ENCODE measurements around the gene NME3.
"Not testable (repeated sequence)": the region's sequence is repeated elsewhere in the genome, so short reads cannot be mapped to it uniquely, and the experiment has no call there.

NME3 gene

GRCh38 chr16:1771188-1771863 lies at the start of gene NME3:
Gene NME3, minus strand, starts transcription at chr16:1771543. Its CDS starts 9 bp downstream, at chr16:1771534.
- DNase-seq (ENCODE audit: low read depth) = peak; percentile 52

GRCh38 chr16:1820946-1821290 lies 49.6 kb upstream of the NME3 start:
- no peak for DNase-seq (ENCODE audit: low read depth)

DNA sequence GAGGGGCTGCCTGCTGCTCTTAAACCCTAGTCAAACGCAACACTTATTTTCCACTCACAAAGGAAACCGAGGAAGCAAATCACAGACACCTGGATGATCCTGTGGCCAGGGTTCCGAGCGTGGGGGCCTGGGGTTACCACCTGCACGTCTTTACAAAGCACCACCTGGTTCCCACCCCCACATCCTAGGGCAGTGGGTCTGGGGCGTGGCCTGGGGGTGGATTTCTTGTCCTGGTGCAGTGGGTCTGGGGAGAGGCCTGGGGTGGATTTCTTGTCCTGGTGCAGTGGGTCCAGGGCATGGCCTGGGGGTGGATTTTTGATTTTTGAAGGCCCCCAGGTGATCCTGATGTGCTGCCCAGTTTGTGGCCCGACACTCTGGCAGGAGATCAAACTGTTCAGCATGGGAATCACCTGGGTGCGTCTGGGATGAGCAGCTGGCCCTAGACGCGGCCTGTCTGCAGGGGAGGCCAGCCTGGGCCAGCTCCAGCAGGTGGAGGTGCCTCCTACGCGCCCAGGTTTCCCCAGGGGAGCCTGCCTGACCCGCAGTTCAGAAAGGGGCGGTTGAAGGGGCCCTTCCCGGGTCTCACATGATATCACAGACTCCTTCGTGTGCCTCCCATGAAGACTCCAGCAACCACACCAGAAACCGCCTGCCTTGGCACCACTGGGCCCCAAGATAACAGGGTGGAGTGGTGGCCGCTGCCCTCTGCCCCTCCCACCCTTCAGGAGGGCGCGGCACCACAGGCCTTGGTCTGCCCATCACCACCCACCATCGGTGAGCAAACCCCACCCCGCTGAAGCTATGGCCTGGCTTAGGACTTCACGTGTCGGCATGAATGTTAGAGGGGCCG lies 49.0 kb upstream of the NME3 start:
- DNase-seq (ENCODE audit: low read depth) = no peak

DNA sequence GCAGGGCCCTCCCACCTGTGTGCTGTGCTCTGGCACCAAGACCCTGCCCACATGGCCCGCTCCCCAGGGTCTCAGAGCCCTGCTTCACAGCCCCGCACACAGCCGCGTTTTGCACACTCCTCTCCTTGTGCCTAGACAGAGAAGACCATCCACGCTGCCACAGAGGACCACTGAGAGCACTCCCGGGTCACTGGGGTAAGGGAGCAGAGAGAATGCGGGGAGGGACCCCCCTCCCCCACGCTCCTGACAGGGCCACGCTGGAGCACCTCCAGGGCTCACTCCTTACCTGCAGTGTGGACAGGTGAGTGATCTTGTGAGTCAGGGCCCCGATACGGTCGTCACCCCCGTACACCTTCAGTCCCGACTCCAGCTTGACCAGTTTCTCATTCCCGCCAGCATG lies 48.3 kb upstream of the NME3 start:
- no peak for DNase-seq (ENCODE audit: low read depth)

- no peak for DNase-seq (ENCODE audit: low read depth)
These were observed 47.7 kb upstream of the NME3 start for GRCh38 chr16:1818873-1819525.

DNA sequence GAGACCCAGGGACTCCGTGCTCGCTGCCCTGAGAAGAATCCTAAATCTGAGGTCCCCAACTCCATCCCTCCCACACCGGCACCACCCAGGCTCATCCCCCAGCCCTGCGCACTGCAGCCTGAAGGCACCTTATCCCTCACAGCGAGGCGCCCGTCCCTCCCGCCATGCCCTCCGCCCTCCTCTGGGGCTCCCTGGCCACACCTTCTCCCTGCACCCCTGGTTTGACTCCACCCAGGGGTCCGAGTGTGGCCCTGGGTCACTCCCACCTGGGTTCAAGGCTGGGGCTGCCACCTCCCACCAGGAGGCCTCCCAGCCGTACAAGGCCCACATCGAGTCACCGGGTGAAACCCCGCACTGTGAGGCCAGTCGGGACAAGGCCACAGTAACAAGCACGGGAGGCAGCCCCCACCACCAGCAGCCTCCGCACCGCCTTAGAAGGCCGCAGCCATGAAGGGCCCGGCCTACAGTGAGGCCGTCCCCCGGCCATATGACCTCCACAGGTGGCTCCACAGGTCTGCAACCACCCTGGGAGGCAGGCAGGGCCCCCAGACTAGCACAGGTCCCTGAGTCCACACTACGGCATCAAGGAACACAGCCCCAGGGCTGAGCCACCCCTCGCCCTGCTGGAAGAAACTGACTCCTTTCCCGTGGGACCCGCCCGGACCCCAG lies 47.0 kb upstream of the NME3 start:
- DNase-seq (ENCODE audit: low read depth) = no peak

DNA sequence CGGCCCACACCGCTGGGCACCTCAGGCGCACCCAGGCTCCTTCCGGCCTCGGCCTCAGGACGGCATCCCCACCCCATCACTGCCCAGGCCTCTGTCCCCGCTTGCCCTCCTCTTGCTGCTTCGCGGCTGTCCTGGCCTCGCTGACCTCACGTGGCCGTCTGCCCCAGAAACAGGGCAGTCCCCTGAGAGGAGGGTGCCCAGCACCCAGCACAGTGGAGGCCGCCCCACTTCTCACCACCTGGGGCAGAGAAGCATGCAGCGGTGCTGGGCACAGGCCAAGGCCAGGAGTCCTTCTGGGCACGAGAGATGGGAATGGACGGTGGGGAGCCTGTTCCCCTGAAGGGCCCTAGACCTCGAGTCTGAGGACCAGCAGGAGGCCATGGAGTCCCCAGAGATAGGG lies 46.4 kb upstream of the NME3 start:
- DNase-seq (ENCODE audit: low read depth) = no peak

DNA sequence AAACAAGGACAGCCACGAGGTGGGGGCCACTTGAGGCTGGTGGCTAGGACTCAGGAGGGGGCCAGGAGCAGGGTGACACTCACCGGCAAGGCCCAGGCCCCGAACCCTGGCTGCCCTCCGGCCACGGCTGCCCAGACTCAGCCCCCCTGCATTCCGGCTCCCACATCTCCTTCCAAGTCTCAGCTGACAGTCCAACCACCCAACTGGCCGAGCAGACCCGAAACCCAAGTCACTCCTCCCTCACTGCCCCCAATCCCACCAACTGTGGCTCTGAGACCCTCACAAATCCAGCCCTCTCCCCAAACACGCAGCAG lies 45.9 kb upstream of the NME3 start:
- no peak for DNase-seq (ENCODE audit: low read depth)

DNA sequence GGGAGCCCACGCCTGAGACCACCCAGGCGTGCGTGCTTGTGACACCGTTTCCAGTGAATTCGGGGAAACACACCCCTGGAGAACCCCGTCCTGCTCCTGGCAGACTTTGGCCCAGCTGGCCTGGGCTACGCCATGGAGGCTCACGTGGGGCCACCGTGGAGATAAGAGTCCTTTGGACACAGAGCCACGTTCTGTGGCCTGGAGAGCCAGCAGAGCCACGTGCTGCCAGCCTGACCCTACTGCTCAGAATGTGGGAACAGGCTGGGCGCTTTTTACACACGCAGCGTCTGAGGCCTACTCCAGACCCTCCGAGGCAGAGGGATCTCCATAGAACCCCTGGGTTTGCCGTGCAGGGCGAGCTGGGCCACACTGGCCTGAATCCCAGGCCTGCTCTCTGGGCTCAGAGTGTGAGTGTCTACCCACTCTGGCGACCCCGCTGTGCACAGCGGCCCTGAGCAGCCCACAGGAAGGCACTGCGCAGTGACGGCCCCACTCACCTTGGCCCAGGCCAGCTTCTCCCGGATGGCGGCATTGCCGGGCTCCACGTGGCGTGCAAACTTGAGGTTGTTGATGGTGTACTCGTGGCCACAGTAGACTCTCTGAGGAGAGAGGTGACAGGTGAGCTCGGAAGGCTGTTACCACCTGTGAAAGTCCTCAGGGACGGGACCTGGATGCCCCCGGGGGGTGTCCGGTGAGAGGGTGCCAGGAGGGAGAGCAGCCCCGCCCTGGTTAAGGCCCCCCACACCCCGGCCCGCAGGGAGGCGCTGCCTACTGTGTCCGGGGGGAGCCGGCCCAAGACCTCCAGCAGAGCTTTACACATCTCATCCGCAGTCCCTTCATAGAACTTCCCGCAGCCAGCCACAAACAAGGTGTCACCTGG lies 45.3 kb upstream of the NME3 start:
- DNase-seq (ENCODE audit: low read depth) = no peak

DNA sequence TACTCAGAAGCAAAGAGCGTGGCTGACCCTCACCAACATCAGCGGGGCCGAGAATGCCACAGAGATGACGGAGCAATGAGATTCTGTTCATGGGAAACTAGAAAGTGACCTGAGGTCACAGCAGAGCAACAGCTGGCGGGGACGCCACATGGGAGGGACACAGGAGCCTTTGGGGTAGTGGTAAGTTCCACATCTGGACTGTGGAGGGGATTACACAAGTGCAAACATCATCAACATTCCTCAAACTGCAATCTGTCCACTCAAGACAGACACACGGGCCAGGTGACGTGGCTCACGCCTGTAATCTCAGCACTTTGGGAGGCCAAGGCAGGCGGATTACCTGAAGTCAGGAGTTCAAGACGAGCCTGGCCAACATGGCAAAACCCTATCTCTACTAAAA lies 44.1 kb upstream of the NME3 start:
- no peak for DNase-seq (ENCODE audit: low read depth)

DNA sequence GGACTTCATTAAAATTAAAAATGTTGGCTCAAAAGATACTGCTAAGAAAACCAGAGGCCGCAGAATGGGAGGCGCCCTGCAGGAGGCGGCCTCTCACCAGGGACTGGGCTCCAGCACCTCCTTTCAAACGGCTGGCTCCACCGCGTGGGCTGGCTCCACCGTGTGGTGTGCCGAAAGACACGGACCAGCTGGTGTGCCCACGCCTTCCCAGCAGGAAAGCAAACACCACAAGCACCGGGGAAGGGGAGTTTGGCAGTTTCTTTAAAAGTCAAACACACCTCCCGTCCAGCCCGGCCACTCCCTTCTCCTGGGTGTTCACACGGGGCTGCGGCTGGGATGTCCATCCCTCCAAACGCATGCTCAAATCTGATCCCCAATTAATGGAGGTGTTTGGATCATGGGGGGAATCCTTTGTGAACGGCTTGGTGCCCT lies 41.4 kb upstream of the NME3 start:
- DNase-seq (ENCODE audit: low read depth) = peak; percentile 22

DNA sequence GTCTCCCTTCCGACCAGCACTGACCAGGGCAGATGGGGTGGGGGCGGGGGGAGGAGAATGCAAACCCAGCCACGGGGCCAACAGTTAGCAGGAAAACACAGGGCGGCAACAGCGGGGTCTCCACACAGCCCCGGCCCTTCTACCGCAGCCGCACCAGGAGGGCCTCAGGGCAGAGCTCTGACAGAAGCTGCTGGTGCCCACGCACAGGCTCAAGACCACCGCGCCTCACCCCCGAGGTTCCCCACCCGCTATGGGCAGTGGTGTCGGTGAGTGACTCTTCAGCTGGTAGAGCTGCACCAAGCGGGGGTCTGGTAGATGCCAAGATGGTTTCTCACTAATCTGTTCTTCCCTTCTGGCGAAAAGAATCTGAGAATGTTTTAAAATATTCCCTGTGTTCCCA lies 39.2 kb upstream of the NME3 start:
- DNase-seq (ENCODE audit: low read depth) = no peak

DNA sequence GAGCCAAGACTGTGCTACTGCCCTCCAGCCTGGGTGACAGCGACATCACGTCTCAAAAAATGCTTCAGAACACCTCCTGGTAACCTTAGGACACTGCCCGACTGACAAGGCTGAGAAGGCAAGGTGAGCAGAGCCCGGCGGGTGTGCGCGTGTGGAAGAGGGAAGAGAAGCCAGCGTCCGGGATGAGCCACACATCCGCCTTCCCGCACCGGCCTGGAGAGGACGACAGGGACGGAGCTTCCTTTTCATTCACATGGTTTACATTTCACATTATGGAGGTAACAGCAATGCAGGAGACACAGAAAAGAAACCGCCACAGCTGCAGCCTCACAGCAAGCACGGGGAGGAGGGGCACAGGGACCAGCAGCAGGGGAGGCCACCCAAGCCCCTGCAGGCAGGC lies 38.8 kb upstream of the NME3 start:
- DNase-seq (ENCODE audit: low read depth) = no peak

GRCh38 chr16:1809281-1809801 lies 38.0 kb upstream of the NME3 start:
- no peak for DNase-seq (ENCODE audit: low read depth)

DNA sequence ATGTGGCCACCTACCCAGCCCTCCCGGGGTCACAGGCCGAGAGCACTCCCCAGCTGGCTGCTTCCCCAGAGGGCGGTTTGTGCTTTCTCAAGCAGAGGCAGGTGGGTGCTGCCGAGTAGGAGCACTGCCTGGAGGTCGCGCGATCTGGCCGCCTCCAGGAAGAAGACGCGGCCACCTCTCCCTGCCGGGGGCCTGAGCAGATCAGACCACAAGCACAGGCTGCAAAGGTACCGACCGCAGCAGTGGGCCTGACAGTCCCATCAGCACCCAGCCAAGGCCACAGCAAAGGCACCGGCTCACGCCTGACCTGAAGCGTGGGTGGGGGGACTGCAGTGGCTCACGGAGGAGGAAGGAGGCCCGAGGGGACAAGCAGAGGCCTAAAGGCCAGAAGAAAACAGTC lies 37.3 kb upstream of the NME3 start:
- DNase-seq (ENCODE audit: low read depth) = no peak

GRCh38 chr16:1807626-1808025 lies 36.3 kb upstream of the NME3 start:
- DNase-seq (ENCODE audit: low read depth) = no peak

DNA sequence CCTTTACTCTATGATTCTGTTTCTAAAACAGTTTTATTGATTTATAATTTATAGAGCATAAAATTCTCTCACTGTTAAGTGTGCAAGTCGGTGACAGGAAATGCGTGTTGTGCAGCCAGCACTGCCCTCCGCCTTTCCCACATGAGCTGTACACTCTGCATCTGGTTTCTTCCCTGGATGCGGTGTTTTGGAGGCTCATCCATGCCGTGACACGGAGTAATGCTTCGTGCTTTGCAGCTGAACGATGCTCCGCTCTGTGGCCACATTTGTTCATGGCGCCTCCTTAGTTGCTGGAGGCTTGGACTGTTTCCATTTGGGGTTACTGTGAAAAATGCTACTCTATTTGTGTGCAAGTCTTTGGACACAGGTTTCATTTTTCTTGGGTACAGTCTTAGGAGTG lies 29.4 kb upstream of the NME3 start:
- no peak for DNase-seq (ENCODE audit: low read depth)

DNA sequence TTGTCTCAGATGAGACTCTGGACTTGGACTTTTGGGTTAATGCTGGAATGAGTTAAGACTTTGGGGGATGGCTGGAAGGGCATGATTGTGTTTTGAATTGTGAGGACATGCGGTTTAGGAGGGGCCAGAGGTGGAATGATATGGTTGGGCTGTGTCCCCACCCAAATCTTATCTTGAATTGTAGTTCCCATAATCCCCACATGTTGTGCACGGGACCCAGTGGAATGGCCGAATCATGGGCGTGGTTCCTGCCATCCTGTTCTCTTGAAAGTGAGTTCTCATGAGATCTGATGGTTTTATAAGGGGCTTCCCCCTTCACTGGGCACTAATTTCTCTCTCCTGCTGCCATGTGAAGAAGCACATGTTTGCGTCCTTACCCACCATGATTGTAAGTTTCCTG lies 27.9 kb upstream of the NME3 start:
- not testable (repeated sequence) for DNase-seq (ENCODE audit: low read depth)

DNA sequence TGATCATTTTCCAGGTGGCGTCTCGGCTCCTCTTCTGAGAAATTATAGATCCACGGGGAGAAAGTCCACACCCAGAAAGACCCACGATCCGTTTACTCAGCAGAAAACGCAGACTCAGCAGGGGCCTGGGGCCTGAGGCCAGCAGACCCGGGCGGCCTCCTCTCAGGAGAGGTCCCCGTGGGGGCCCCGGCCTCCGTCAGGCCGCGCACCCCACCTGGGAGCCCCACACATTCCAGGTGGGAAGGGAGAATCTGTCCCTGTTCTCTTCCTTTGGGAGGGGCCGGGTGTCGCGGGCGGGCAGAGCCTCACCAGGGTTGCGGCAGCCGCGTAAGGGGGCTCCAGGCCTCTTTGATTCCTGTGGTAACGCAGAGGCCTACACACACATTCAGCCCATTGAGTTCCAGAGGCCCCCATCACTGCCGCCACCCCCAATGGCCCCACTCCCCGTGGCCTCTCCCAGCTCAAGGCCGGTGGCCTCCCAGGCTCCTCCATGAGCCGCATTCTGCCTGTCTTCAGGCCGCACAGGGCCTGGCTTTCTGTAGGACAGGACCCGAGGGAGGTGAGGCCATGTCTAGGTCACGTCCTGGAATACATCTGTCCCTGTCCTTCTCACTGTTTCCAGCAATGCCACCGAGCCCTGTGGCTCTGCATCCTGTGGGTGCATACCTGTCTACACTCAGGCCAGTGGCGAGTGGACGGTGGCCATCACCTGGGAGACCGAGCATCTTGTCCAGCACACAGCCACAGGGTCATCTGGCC lies 23.7 kb upstream of the NME3 start:
- no peak for DNase-seq (ENCODE audit: low read depth)

DNA sequence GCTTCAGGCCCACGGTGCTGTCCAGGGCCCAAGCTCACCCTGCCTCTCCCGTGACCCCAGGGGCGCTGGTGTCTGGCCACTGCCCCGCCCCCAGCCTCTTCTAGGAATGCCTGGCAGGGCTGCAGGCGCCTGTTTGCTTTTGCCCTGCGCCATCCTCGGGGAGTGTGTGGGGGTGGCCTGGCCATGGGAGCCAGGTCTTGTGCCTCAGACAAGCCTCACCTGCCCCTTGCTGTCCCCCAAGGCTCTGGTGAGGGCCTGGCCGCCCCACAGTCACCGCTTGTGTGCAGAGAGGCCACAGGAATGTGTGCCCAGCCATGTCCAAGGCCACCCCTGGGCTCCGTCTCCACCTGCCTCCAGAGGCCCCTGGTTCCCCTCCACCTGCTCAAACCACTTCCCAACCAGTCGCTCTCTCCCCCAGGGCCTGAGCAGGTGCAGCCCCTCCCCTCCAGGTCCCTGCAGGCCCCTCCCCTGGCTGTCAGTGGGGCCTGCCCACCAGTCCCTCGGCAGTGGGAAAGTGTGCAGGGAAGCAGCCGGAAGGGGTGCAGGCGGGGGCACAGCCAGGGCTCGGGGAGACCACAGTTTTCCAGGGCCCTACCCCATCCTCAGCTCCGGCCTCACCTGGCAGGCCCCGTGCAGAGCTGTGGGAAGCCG lies 23.0 kb upstream of the NME3 start:
- DNase-seq (ENCODE audit: low read depth) = no peak
